HepG2 (cell line): ENCODE measurements around the gene LRRC45. TPM values are rescaled to one million over a fixed set of nuclear protein-coding genes. Genes with fewer than 3 reads are reported as not detected.
A peak's percentile ranks its signal among the peaks of the same experiment; 100 is the strongest.

Source experiments
- DRAP1 ChIP-seq: IDR thresholded peaks from 2 replicates; pipeline ENCODE4 v1.6.1; 2016; ENCODE audit warnings: missing genetic modification reagents, missing compliant biosample characterization
- NFE2L2 ChIP-seq: fragments of 150-350 bp; IDR thresholded peaks from 2 replicates; pipeline ENCODE4 v1.6.1; 2014; ENCODE audit warnings: low read length
- PATZ1 ChIP-seq: sonication (generic); formaldehyde crosslinking; IDR thresholded peaks from 2 replicates; pipeline ENCODE4 v1.4.0; 2020; ENCODE audit warnings: missing genetic modification reagents
- ZFP36L2 ChIP-seq: sonication (generic); formaldehyde crosslinking; IDR thresholded peaks from 2 replicates; pipeline ENCODE4 v1.4.0; 2020; ENCODE audit warnings: missing genetic modification reagents
- ZHX2 ChIP-seq, 2 experiments: sonication (generic) in 1 of 2; formaldehyde crosslinking in 1 of 2; IDR thresholded peaks; 2 replicates each; pipeline versions ENCODE4 v1.6.1 to v1.9.0; 2014 to 2022; ENCODE audit warnings: antibody characterized with exemption in 1 of 2, borderline replicate concordance in 1 of 2, inconsistent platforms in 1 of 2, low read depth in 1 of 2, missing genetic modification reagents in 1 of 2
- ZNF318 ChIP-seq: sonication (generic); formaldehyde crosslinking; IDR thresholded peaks from 2 replicates; pipeline ENCODE4 v1.4.0; 2020; ENCODE audit warnings: mild to moderate bottlenecking, missing genetic modification reagents
- ZNF891 ChIP-seq: sonication (generic); formaldehyde crosslinking; IDR thresholded peaks from 2 replicates; pipeline ENCODE4 v1.5.0; 2020; ENCODE audit warnings: mild to moderate bottlenecking, missing genetic modification reagents
- polyA plus RNA-seq, 8 experiments: library from polyadenylated mRNA; depleted of rRNA in 3 of 8; stranded (reverse) in 7 of 8; unstranded in 1 of 8; fragments of >200 nt; fragmentation: Illumina TruSeq in 4 of 8; extraction: Trizol in 4 of 8; gene quantifications; 2 replicates each; pipeline versions ENCODE4 v1.2.1 to v1.2.3, GENCODE V29; 2011 to 2016; ENCODE audit warnings: low read depth in 4 of 8, missing spikeins in 1 of 8, mixed read lengths in 1 of 8; ENCODE audit not compliant: insufficient read depth in 1 of 8
- total RNA-seq, 5 experiments: library from RNA; depleted of rRNA; stranded (reverse); fragments of >200 nt; fragmentation: Illumina TruSeq; extraction: Trizol; gene quantifications; 2 replicates each; pipeline ENCODE4 v1.2.3, GENCODE V29; 2016; ENCODE audit warnings: low read depth in 1 of 5

The LRRC45 gene
- total and polyA plus RNA-seq, 2 of the 13 experiments (the other 11 are each of a cell fraction or from before 2014, with no cell fraction given) = 11.6 to 48.1 TPM

GRCh38 chr17:82018989-82019689, 4.0 kb upstream of the LRRC45 start (continued):
- TF ChIP-seq ZNF318 (CRISPR knock-in tag) = peak; percentile 25; the same call in 1 of the 2 replicates
- TF ChIP-seq DRAP1 = no peak
- TF ChIP-seq ZNF891 (CRISPR knock-in tag) = peak; percentile 78
- TF ChIP-seq ZHX2 (IDR thresholded peaks at IDR 0.05; ENCODE audit: low read depth) = peak; percentile 40; the same call in 1 of the 2 replicates
- TF ChIP-seq ZHX2 (CRISPR knock-in tag; IDR thresholded peaks at IDR 0.05; ENCODE audit: borderline replicate concordance) = no peak
- no peak for TF ChIP-seq NFE2L2
- no peak for TF ChIP-seq ZFP36L2
- peak; percentile 48 for TF ChIP-seq PATZ1 (CRISPR knock-in tag)
